ENCODE results near the gene SNHG17.
"Not testable (repeated sequence)": the region's sequence is repeated elsewhere in the genome, so short reads cannot be mapped to it uniquely, and the experiment has no call there.

SNHG17 gene

GRCh38 chr20:38434770-38435554 is at the start of gene SNHG17:
SNHG17 (minus strand) TSS chr20:38435328.
- DNase-seq, result peak in 55 of 56 donors; percentile 32 to 94 (median 78)

DNA sequence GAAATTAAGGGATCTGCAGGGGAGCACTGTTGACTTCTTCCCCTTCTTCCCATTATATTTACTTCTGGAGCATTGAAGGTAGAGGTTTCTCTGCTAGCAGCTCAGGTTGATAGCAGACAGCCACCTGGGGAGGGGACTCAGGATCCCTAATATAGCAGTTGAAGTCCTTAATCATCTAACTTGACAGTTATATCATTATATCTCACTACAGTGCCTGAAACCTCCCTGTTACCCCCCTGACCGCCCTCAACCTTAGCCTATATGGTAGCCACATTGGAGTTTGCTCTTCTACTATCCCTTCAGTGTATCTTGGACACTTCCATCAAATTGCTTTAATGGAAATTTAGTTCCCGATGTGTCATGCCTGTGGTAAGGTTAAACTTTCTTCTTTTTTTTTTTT is 44.5 kb upstream of the SNHG17 start:
- DNase-seq, result no peak

DNA sequence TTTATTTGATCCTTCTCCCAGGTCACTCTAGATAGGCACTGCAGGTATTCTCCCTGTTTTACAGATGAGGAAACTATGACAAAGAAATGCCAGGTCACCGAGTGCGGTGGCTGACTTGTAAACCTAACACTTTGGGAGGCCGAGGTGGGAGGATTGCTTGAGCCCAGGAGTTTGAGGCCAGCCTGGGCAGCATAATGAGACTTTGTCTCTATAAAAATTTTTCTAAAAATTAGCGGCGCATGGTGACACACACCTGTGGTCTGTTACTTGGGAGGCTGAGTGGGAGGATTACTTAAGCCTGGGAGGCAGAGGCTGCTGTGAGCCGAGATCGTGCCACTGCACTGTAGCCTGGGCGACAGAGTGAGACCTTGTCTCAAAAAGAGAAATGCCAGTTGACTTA is 42.6 kb upstream of the SNHG17 start:
- DNase-seq, result no peak

DNA sequence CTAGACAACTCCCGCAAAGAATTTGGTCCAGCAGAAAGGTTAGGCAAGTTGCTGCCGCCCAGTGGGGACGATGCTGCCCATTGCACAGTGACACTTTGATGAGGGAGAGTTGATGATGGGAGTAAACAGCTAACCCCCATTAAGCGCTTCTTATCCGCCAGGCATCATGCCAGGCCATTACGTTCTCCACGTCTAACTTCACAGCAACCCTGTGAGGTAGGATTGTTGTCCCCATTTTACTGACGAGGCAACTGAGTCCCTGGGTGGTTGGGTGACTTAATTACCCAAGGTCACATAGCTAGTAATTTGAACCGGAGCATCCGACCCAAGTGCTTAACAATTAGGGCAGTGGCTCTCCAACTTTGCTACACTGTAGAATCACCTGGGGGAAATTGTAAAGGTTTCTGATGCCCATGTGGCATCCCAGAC is 38.3 kb upstream of the SNHG17 start:
- peak in 5 of 56 donors; percentile 14 to 44 (median 31) for DNase-seq

GRCh38 chr20:38472513-38473366 is 37.6 kb upstream of the SNHG17 start, which contains the start of gene RALGAPB:
RALGAPB (plus strand) TSS chr20:38472843; CDS start chr20:38488433, 15,590 bp downstream.
- peak; percentile 69 to 99 (median 96) for DNase-seq

DNA sequence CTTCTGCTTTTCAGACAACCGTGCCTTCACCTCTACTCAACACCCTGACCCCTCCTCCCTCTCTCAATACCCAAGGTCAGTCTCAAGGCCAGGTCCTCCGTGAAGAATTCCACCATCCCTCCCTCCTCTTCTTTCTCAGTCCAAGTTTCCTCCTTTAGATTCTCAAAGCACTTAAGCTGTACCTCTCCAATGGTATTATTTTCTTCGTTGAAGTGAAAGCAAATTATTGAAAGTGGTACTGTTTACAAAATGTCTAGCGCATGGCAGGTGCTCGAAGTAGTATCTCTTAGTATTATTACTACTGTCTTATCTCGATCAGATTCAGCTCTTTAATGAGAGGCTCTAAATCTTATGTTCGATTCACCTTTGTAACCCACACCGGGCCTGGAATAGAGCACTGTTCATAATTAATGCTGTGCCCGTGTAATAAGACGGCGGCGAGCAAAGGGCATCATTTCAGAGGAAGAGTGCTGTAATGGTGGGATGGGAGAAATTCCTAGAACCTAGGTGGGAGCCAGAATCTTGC is 36.9 kb upstream of the SNHG17 start:
- DNase-seq, result no peak

GRCh38 chr20:38471245-38471644 is 36.1 kb upstream of the SNHG17 start:
- DNase-seq, result no peak

DNA sequence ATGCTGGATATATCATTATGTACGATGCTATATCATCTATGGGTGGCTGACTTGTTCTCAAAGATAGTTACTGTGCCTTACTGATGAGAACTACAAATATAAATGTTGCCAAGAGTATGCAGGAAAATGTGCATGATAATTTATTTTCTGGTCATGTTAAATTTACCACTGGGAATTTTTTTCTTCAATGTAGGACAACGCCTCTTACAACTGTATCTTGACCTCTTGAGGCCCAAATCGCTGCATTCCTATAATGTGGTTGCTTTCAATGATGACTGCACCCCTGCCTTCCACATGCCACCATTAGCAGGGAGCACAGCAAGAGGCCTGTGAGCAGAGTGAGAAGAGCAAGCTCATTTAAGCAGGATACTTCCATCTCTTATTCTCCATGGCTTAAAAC is 31.9 kb upstream of the SNHG17 start:
- no peak for DNase-seq

DNA sequence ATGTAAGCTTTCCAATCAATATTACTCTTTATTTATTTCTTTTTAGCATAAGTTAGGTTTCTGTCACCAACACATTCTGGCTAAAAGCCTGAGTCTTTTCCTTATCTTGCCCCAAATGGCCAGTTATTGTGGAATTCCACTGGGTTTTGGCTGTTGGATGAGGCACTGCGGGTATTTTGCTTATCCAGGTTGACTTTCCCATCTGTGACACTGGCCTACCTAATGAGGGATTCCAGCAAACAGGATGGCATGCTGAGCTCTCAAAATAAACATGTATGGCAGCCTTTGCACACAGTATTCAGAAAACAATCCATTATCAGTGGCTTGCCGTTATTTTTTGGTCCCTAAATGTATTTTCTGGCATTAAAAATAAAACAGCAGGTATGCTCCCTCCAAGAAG is 31.0 kb upstream of the SNHG17 start:
- no peak for DNase-seq

DNA sequence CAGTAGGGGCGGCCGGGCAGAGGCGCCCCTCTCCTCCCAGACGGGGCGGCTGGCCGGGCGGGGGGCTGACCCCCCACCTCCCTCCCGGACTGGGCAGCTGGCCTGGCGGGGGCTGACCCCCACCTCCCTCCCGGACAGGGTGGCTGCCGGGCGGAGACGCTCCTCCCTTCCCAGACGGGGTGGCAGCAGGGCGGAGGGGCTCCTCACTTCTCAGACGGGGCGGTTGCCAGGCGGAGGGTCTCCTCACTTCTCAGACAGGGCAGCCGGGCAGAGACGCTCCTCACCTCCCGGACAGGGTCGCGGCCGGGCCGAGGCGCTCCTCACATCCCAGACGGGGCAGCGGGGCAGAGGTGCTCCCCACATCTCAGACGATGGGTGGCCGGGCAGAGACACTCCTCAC is 26.4 kb upstream of the SNHG17 start:
- not testable (repeated sequence) for DNase-seq

GRCh38 chr20:38461167-38461566 is 26.0 kb upstream of the SNHG17 start:
- not testable (repeated sequence) for DNase-seq

DNA sequence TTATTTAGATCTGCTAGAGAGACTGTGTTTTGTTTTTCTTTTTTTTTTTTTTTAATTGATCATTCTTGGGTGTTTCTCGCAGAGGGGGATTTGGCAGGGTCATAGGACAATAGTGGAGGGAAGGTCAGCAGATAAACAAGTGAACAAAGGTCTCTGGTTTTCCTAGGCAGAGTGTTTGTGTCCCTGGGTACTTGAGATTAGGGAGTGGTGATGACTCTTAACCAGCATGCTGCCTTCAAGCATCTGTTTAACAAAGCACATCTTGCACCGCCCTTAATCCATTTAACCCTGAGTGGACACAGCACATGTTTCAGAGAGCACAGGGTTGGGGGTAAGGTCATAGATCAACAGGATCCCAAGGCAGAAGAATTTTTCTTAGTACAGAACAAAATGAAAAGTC is 25.5 kb upstream of the SNHG17 start:
- not testable (repeated sequence) for DNase-seq

GRCh38 chr20:38460040-38460623 is 25.0 kb upstream of the SNHG17 start:
- peak in 12 of 56 donors; percentile 0 to 37 (median 21) for DNase-seq

DNA sequence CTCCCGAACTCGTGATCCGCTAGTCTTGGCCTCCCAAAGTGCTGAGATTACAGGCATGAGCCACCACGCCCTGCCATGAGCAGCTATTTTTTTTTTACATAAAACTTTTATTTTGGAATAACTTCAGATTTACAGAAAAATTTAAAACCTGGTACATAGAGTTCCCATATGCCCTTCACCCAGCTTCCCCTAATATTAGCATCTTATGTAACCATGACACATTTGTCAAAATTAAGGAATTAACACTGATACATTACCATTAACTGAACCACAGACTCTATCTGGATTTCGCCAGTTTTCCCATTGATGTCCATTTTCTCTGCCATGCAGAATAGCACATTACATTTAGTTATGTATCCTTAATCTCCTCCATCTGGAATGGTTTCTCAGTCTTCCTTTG is 23.2 kb upstream of the SNHG17 start:
- no peak for DNase-seq

GRCh38 chr20:38454556-38455473 is 19.7 kb upstream of the SNHG17 start:
- DNase-seq, result no peak

DNA sequence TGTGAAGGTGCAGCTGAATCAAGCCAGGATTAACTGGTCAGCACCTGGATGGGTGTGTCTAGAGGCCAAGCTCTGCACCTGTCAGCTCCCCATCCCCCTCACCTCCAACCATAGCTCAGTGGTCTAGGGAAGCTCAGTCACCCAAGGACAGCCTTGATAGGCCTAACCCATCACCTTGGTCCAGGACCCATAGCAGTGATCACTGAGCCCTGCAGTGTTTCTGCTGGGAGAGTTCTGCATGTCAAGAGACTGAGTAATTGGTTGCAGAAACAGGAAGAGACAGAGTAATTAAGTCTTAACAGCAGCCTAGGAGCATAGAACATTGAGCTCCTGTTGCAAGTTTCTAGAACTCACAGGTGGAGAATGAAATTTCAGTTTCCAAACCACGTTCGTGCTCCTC is 18.8 kb upstream of the SNHG17 start:
- DNase-seq, result peak in 2 of 56 donors; percentile 6 to 9

DNA sequence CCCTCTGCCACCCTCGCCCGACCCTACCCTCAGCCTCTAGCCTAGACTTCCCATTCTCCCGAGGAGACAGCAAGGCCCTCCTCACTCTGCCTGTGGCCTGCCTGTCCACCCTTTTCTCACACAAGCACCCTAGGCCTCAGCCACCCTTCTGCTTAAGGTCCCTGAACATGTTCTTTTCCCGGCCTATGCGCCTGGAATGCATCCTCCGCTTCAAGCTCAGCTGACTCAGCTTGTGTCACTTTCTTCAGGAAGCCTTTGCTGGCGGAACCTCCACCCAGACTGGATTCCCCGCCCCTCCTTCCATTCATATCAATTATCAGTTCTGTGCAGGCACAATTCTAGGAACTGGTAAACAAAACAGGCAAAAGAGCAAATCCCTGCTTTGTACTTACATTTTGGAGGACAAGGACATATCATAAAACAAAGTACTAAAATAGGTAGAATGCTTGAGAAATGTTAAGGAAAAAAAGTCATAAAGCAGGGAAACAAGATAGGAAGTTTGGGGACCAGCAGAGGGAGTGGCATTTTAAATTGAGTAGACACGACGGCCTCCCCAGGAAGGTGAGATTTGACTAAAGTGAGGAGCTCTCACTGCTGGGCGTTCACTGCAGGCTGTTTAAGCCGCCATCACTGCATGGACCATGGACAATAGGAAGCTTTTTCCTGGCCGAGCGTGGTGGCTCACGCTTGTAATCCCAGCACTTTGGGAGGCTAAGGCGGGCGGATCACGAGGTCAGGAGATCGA is 17.9 kb upstream of the SNHG17 start:
- DNase-seq, result peak in 11 of 56 donors; percentile 3 to 57 (median 17)

- no peak for DNase-seq
These were observed 15.4 kb upstream of the SNHG17 start for GRCh38 chr20:38450412-38450975.

DNA sequence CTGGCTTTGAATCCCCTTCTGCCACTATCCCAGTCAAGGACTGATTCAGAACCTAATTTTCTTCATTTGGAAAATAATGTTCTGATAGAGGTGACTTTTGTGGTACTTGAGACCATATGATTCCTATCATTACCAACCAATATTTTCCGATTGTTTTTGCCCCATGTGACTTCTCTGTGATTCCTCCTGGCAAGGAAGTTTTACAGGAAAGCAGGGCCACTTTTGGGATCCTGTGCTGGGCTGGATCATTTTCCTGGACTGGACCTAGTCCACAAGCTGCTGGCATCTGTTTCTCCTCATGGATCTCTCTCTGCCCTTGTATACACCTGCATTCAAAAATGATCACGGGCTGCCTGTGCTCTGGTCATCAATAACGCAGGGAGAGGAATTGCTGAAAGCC is 13.9 kb upstream of the SNHG17 start:
- DNase-seq, result no peak
